Astrocyte of the spinal cord (primary cell): Measurements from ENCODE around the gene ROBO2.

Experiments used
- DNase-seq: peaks from one replicate; pipeline ENCODE4 v3.0.0; 2011; ENCODE audit warnings: low read depth, low spot score
- H3K4me3 ChIP-seq: 2 replicates; pipeline ENCODE4 v1.5.1; 2011; ENCODE audit warnings: low read depth, mild to moderate bottlenecking, low read length, moderate library complexity
- CTCF ChIP-seq: IDR thresholded peaks from 2 replicates; pipeline ENCODE4 v1.5.1; 2012; ENCODE audit warnings: low read depth, mild to moderate bottlenecking, low read length, inconsistent platforms
- in situ Hi-C: cut with HindIII; loops from 2 replicates; pipeline ENCODE4 v1.10.0; 2017; ENCODE audit warnings: low sequenced_read_pairs

ROBO2 gene

GRCh38 chr3:77602722-77603121, 562.8 kb downstream of the ROBO2 start:
- no peak for DNase-seq
- TF ChIP-seq CTCF, result no peak
- no peak overlapping the region for H3K4me3 ChIP-seq
- in situ Hi-C loops, result no loop called here

GRCh38 chr3:77605308-77605707, 565.4 kb downstream of the ROBO2 start:
- no peak for TF ChIP-seq CTCF
- in situ Hi-C loops, result no loop called here
- H3K4me3 ChIP-seq, result no peak overlapping the region
- no peak for DNase-seq

GRCh38 chr3:77605865-77606264, 566.0 kb downstream of the ROBO2 start:
- H3K4me3 ChIP-seq, result no peak overlapping the region
- TF ChIP-seq CTCF, result no peak
- in situ Hi-C loops, result no loop called here
- no peak for DNase-seq

- DNase-seq, result no peak
- no peak overlapping the region for H3K4me3 ChIP-seq
- in situ Hi-C loops, result no loop called here
- TF ChIP-seq CTCF, result no peak
Observed at GRCh38 chr3:77606372-77606771, 566.5 kb downstream of the ROBO2 start.

GRCh38 chr3:77618686-77619085, 578.8 kb downstream of the ROBO2 start:
- no peak for DNase-seq
- H3K4me3 ChIP-seq, result no peak overlapping the region
- in situ Hi-C loops, result no loop called here
- TF ChIP-seq CTCF, result no peak

GRCh38 chr3:77620009-77620408, 580.1 kb downstream of the ROBO2 start:
- no peak overlapping the region for H3K4me3 ChIP-seq
- in situ Hi-C loops, result no loop called here
- DNase-seq, result no peak
- no peak for TF ChIP-seq CTCF

GRCh38 chr3:77623500-77623899, 583.6 kb downstream of the ROBO2 start:
- in situ Hi-C loops, result no loop called here
- TF ChIP-seq CTCF, result no peak
- DNase-seq, result no peak
- no peak overlapping the region for H3K4me3 ChIP-seq
